CD14-positive monocyte (primary cell): Measurements from ENCODE around the gene SKIC2. TPM values are rescaled to one million over a fixed set of nuclear protein-coding genes. Genes with fewer than 3 reads are reported as not detected.

Source experiments
- DNase-seq, 3 donors: peaks; one replicate each; pipeline ENCODE4 v3.0.0-alpha.2; 2011 to 2022
- H2AFZ ChIP-seq: 2 replicates; pipeline ENCODE4 v1.6.0; 2012; ENCODE audit warnings: mild to moderate bottlenecking, low read depth, low read length, inconsistent platforms; ENCODE audit not compliant: insufficient read depth, poor library complexity, severe bottlenecking
- H3K27ac ChIP-seq, 2 donors: 1 replicate in 1 of 2; 2 replicates in 1 of 2; pipeline ENCODE4 v1.5.1; 2012 to 2013; ENCODE audit warnings: low read length in 2 of 2, control low read depth in 1 of 2, inconsistent platforms in 1 of 2, low read depth in 1 of 2, mild to moderate bottlenecking in 1 of 2
- H3K27me3 ChIP-seq, 2 donors: one replicate each; pipeline versions ENCODE4 v1.6.0 to v1.6.1; 2011 to 2013; ENCODE audit warnings: low read length in 2 of 2; ENCODE audit not compliant: control insufficient read depth in 2 of 2, insufficient read depth in 2 of 2
- H3K36me3 ChIP-seq, 2 donors: replicated peaks in 1 of 2; 1 replicate in 1 of 2; 2 replicates in 1 of 2; pipeline versions ENCODE4 v1.5.1 to v1.6.1; 2012 to 2013; ENCODE audit warnings: low read length in 2 of 2, control low read depth in 1 of 2, inconsistent platforms in 1 of 2, mild to moderate bottlenecking in 1 of 2; ENCODE audit not compliant: insufficient read depth in 2 of 2, control insufficient read depth in 1 of 2
- H3K4me1 ChIP-seq, 2 donors: 1 replicate in 1 of 2; 2 replicates in 1 of 2; pipeline versions ENCODE4 v1.5.1 to v1.6.1; 2012 to 2013; ENCODE audit warnings: low read length in 2 of 2, control low read depth in 1 of 2, inconsistent platforms in 1 of 2, mild to moderate bottlenecking in 1 of 2, moderate library complexity in 1 of 2; ENCODE audit not compliant: insufficient read depth in 2 of 2, control insufficient read depth in 1 of 2
- H3K4me2 ChIP-seq: replicated peaks from 2 replicates; pipeline ENCODE3; 2012; ENCODE audit warnings: low read length, moderate library complexity, mild to moderate bottlenecking; ENCODE audit not compliant: poor library complexity, severe bottlenecking; ENCODE audit errors: extremely low read depth
- H3K4me3 ChIP-seq, 3 experiments: fragments of 200-600 bp in 1 of 3; sonication (generic) in 1 of 3; replicated peaks in 1 of 3; 1 replicate in 2 of 3; 2 replicates in 1 of 3; pipeline ENCODE4 v1.5.1; 2011 to 2013; ENCODE audit warnings: low read length in 3 of 3, mild to moderate bottlenecking in 3 of 3, control low read depth in 2 of 3, low read depth in 2 of 3, inconsistent platforms in 1 of 3, moderate library complexity in 1 of 3
- H3K79me2 ChIP-seq: 2 replicates; pipeline ENCODE4 v1.6.0; 2012; ENCODE audit warnings: mild to moderate bottlenecking, control low read depth, inconsistent platforms, low read length, moderate library complexity; ENCODE audit not compliant: insufficient read depth
- H3K9ac ChIP-seq: 2 replicates; pipeline ENCODE4 v1.6.0; 2017; ENCODE audit warnings: low read length, mild to moderate bottlenecking; ENCODE audit not compliant: insufficient read depth, poor library complexity, severe bottlenecking
- H3K9me3 ChIP-seq, 2 donors: replicated peaks in 1 of 2; 1 replicate in 1 of 2; 2 replicates in 1 of 2; pipeline versions ENCODE4 v1.5.1 to v1.6.1; 2012 to 2013; ENCODE audit warnings: low read length in 2 of 2, control low read depth in 1 of 2; ENCODE audit not compliant: control insufficient read depth in 1 of 2, insufficient read depth in 1 of 2
- H4K20me1 ChIP-seq: 2 replicates; pipeline ENCODE4 v1.6.0; 2012; ENCODE audit warnings: mild to moderate bottlenecking, low read length, control low read depth, moderate library complexity; ENCODE audit not compliant: insufficient read depth
- H3K27ac Mint-ChIP-seq, 7 donors: one replicate each; pipeline ENCODE4 v1.8.0; 2020; ENCODE audit warnings: mild to moderate bottlenecking in 7 of 7, mixed read lengths in 7 of 7, moderate library complexity in 6 of 7, inconsistent platforms in 2 of 7
- H3K27me3 Mint-ChIP-seq, 3 donors: one replicate each; pipeline ENCODE4 v1.8.0; 2021 to 2022; ENCODE audit warnings: low read depth in 3 of 3, mild to moderate bottlenecking in 3 of 3, mixed read lengths in 3 of 3, moderate library complexity in 3 of 3, inconsistent platforms in 1 of 3
- H3K36me3 Mint-ChIP-seq, 2 donors: one replicate each; pipeline ENCODE4 v1.8.0; 2020; ENCODE audit warnings: mixed read lengths in 2 of 2, inconsistent platforms in 1 of 2, mild to moderate bottlenecking in 1 of 2
- H3K4me1 Mint-ChIP-seq: one replicate; pipeline ENCODE4 v1.8.0; 2020; ENCODE audit warnings: mild to moderate bottlenecking, mixed read lengths
- H3K4me3 Mint-ChIP-seq, 2 donors: one replicate each; pipeline ENCODE4 v1.8.0; 2020; ENCODE audit warnings: mild to moderate bottlenecking in 2 of 2, mixed read lengths in 2 of 2, moderate library complexity in 1 of 2
- H3K9me3 Mint-ChIP-seq, 7 donors: one replicate each; pipeline ENCODE4 v1.8.0; 2020 to 2022; ENCODE audit warnings: mixed read lengths in 7 of 7, mild to moderate bottlenecking in 6 of 7, moderate library complexity in 6 of 7, inconsistent platforms in 2 of 7
- CTCF ChIP-seq: fragments of 200-600 bp; IDR thresholded peaks from one replicate; pipeline ENCODE4 v1.8.0; 2022; ENCODE audit warnings: antibody characterized with exemption, mild to moderate bottlenecking
- WGBS: methylation state at CpG from one replicate; pipeline ENCODE4 v1.1.5; 2013; ENCODE audit warnings: missing lambda C conversion rate; ENCODE audit not compliant: insufficient coverage; 5-methylcytosine and 5-hydroxymethylcytosine counted together
- intact Hi-C, 2 donors: fragments of 100-400 bp; cut with micrococcal nuclease; formaldehyde crosslinking; loops; one replicate each; pipeline versions ENCODE4 v1.15.0 to v1.15.1; 2023
- polyA plus RNA-seq, 3 donors: library from polyadenylated mRNA; depleted of rRNA in 1 of 3; unstranded in 2 of 3; stranded (reverse) in 1 of 3; fragments of 300-500 nt in 2 of 3; fragments of >200 nt in 1 of 3; fragmentation: Illumina TruSeq in 2 of 3; gene quantifications; 1 replicate in 2 of 3; 2 replicates in 1 of 3; pipeline ENCODE4 v1.2.3, GENCODE V29; 2012 to 2021

The SKIC2 gene
- polyA plus RNA-seq, 3 donors = 13.2 to 72.1 (median 13.2) TPM

GRCh38 chr6:31971279-31971992 is 12.5 kb downstream of the SKIC2 start:
- H3K4me1 Mint-ChIP-seq = peaks cover 29% of the 10 kb centered on the region
- no peak for DNase-seq
- H3K4me3 Mint-ChIP-seq = peak overlapping the region; percentile 92 to 96

More at GRCh38 chr6:31971279-31971992, 12.5 kb downstream of the SKIC2 start:
- peak overlapping the region; percentile 75 to 85 (median 80) for H3K4me3 ChIP-seq
- H3K9me3 ChIP-seq = no peaks in the 10 kb centered on the region
- peaks cover 36 to 43% of the 10 kb centered on the region in 2 donors for H3K36me3 ChIP-seq
- H2AFZ ChIP-seq = peak overlapping the region; percentile 90
- H3K27ac ChIP-seq = peak overlapping the region; percentile 88 to 99
- no peaks in the 10 kb centered on the region for H3K27me3 ChIP-seq
- peaks cover 0 to 4% (median 0%) of the 10 kb centered on the region in 7 donors for H3K9me3 Mint-ChIP-seq
- intact Hi-C loops = no loop called here
- no peak for TF ChIP-seq CTCF
- peaks cover 42 to 54% of the 10 kb centered on the region in 2 donors for H3K36me3 Mint-ChIP-seq
- H3K27me3 Mint-ChIP-seq = peaks cover 0 to 2% (median 0%) of the 10 kb centered on the region in 3 donors
- WGBS = 40% methylated on average over 14 of the region's 29 CpGs
- H4K20me1 ChIP-seq = no peaks in the 10 kb centered on the region
- peaks cover 20 to 26% of the 10 kb centered on the region in 2 donors for H3K4me1 ChIP-seq
- peak overlapping the region; percentile 99 to 100 (median 100) for H3K27ac Mint-ChIP-seq
- H3K4me2 ChIP-seq = peak overlapping the region; percentile 96
- H3K79me2 ChIP-seq = peaks cover 26% of the 10 kb centered on the region
- peak overlapping the region; percentile 91 for H3K9ac ChIP-seq
